GM23248 (cell line): Measurements from ENCODE around the gene HIVEP1. TPM values are rescaled to one million over a fixed set of nuclear protein-coding genes. Genes with fewer than 3 reads are reported as not detected.
"Not testable (repeated sequence)": the region's sequence is repeated elsewhere in the genome, so short reads cannot be mapped to it uniquely, and the experiment has no call there.

Experiments used
- DNase-seq: peaks from one replicate; pipeline ENCODE4 v3.0.0-alpha.2; 2015
- H2AFZ ChIP-seq: fragments of 200-600 bp; sonication (generic); 2 replicates; pipeline ENCODE4 v1.6.1; 2016; ENCODE audit warnings: antibody characterized with exemption
- H3F3A ChIP-seq: fragments of 200-600 bp; sonication (generic); 2 replicates; pipeline ENCODE4 v1.6.1; 2016; ENCODE audit warnings: mild to moderate bottlenecking, antibody characterized with exemption, mixed run types; ENCODE audit not compliant: insufficient read depth
- H3K27ac ChIP-seq: fragments of 200-600 bp; sonication (generic); 2 replicates; pipeline ENCODE4 v1.5.1; 2016; ENCODE audit warnings: mild to moderate bottlenecking
- H3K27me3 ChIP-seq: fragments of 200-600 bp; sonication (generic); replicated peaks from 2 replicates; pipeline ENCODE4 v1.6.1; 2016; ENCODE audit warnings: mild to moderate bottlenecking; ENCODE audit not compliant: insufficient read depth
- H3K36me3 ChIP-seq: fragments of 200-600 bp; sonication (generic); 2 replicates; pipeline ENCODE4 v1.6.1; 2016; ENCODE audit warnings: low read depth, mild to moderate bottlenecking
- H3K4me1 ChIP-seq: fragments of 200-600 bp; sonication (generic); 2 replicates; pipeline ENCODE4 v1.6.1; 2016; ENCODE audit warnings: mild to moderate bottlenecking; ENCODE audit not compliant: insufficient read depth
- H3K4me2 ChIP-seq: fragments of 200-600 bp; sonication (generic); one replicate; pipeline ENCODE4 v1.6.1; 2016; ENCODE audit warnings: mild to moderate bottlenecking; ENCODE audit not compliant: unreplicated experiment
- H3K4me3 ChIP-seq: fragments of 200-600 bp; sonication (generic); 2 replicates; pipeline ENCODE4 v1.5.1; 2016; ENCODE audit warnings: mild to moderate bottlenecking
- H3K79me2 ChIP-seq: fragments of 200-600 bp; sonication (generic); 2 replicates; pipeline ENCODE4 v1.6.1; 2016; ENCODE audit warnings: mild to moderate bottlenecking; ENCODE audit not compliant: insufficient read depth
- H3K9ac ChIP-seq: fragments of 200-600 bp; sonication (generic); 2 replicates; pipeline ENCODE4 v1.6.1; 2016; ENCODE audit warnings: mild to moderate bottlenecking
- H3K9me2 ChIP-seq: fragments of 200-600 bp; sonication (generic); 2 replicates; pipeline ENCODE4 v1.6.1; 2016; ENCODE audit warnings: mixed run types, mild to moderate bottlenecking, moderate library complexity; ENCODE audit not compliant: insufficient read depth
- H3K9me3 ChIP-seq: fragments of 200-600 bp; sonication (generic); one replicate; pipeline ENCODE4 v1.6.1; 2017; ENCODE audit warnings: low read depth
- H4K20me1 ChIP-seq: fragments of 200-600 bp; sonication (generic); 2 replicates; pipeline ENCODE4 v1.6.0; 2016; ENCODE audit not compliant: insufficient read depth
- EZH2 ChIP-seq: fragments of 200-600 bp; sonication (generic); IDR thresholded peaks from 2 replicates; pipeline ENCODE4 v1.6.1; 2018; ENCODE audit warnings: antibody characterized with exemption, mild to moderate bottlenecking; ENCODE audit not compliant: insufficient read depth, poor library complexity, severe bottlenecking
- EZH2phosphoT487 ChIP-seq: fragments of 200-600 bp; sonication (generic); IDR thresholded peaks from 2 replicates; pipeline ENCODE4 v1.6.1; 2018; ENCODE audit warnings: antibody characterized with exemption, moderate library complexity, mild to moderate bottlenecking, low read depth; ENCODE audit not compliant: insufficient read depth
- WGBS, 2 experiments: methylation state at CpG; one replicate each; pipeline ENCODE4 v1.1.6; 2015 to 2017; ENCODE audit warnings: low lambda C conversion rate in 2 of 2, low coverage in 1 of 2; ENCODE audit errors: missing lambda C conversion rate in 2 of 2; 5-methylcytosine and 5-hydroxymethylcytosine counted together
- in situ Hi-C: fragments of 300-500 bp; cut with MboI; formaldehyde crosslinking; loops from 2 replicates; pipeline ENCODE4 v1.15.0; 2020
- polyA plus RNA-seq: library from polyadenylated mRNA; unstranded; fragments of >200 nt; fragmentation: Nextera tagmentation; extraction: Ambion mirVana; gene quantifications from 2 replicates; pipeline ENCODE4 v1.2.1, GENCODE V29; 2016
- total RNA-seq: library from RNA; depleted of rRNA; stranded (reverse); fragments of >200 nt; shearing (Covaris generic); gene quantifications from 2 replicates; pipeline ENCODE4 v1.2.3, GENCODE V29; 2014

The HIVEP1 gene
- total and polyA plus RNA-seq, 2 experiments from 2014 or later: 3.3 to 7.1 TPM

- in situ Hi-C loops: no loop called here
- DNase-seq: no peak
- H2AFZ ChIP-seq: no peak overlapping the region
- H3K4me2 ChIP-seq: no peak overlapping the region
- H3K9ac ChIP-seq: no peak overlapping the region
- H3K9me2 ChIP-seq: no peaks in the 10 kb centered on the region
- H3K4me1 ChIP-seq: 0 out of 2 replicates have a peak, but pooled peaks cover 5% of the 10 kb centered on the region
- no peak overlapping the region for H3K27ac ChIP-seq
- no peaks in the 10 kb centered on the region for H4K20me1 ChIP-seq
- H3K36me3 ChIP-seq: no peaks in the 10 kb centered on the region
- H3K4me3 ChIP-seq: no peak overlapping the region
- H3K27me3 ChIP-seq: no peaks in the 10 kb centered on the region
- TF ChIP-seq EZH2phosphoT487 (no peak), EZH2 (no peak)
- WGBS, 2 experiments: 15 to 22% methylated on average over 2 of the region's 2 CpGs
- no peaks in the 10 kb centered on the region for H3K79me2 ChIP-seq
- no peaks in the 10 kb centered on the region for H3K9me3 ChIP-seq
- H3F3A ChIP-seq: no peaks in the 10 kb centered on the region
Observed at GRCh38 chr6:12172572-12172971, 160.5 kb downstream of the HIVEP1 start.

GRCh38 chr6:12173181-12173580, 161.1 kb downstream of the HIVEP1 start:
- Histone ChIP-seq H3K9ac (no peak overlapping the region), H3K4me1 (0 out of 2 replicates have a peak, but pooled peaks cover 5% of the 10 kb centered on the region)

GRCh38 chr6:12173661-12174060, 161.5 kb downstream of the HIVEP1 start:
- no peak overlapping the region for H3K9ac ChIP-seq
- H3K79me2 ChIP-seq: no peaks in the 10 kb centered on the region
- TF ChIP-seq EZH2 (no peak), EZH2phosphoT487 (no peak)
- DNase-seq: no peak
- WGBS, 2 experiments: 21 to 24% methylated on average over 2 of the region's 2 CpGs
- in situ Hi-C loops: no loop called here
- no peak overlapping the region for H3K4me3 ChIP-seq
- no peaks in the 10 kb centered on the region for H3K36me3 ChIP-seq
- no peak overlapping the region for H2AFZ ChIP-seq
- H3K27ac ChIP-seq: no peak overlapping the region
- 0 out of 2 replicates have a peak, but pooled peaks cover 5% of the 10 kb centered on the region for H3K4me1 ChIP-seq
- H4K20me1 ChIP-seq: no peaks in the 10 kb centered on the region
- H3K9me3 ChIP-seq: no peaks in the 10 kb centered on the region
- no peak overlapping the region for H3K4me2 ChIP-seq
- H3F3A ChIP-seq: no peaks in the 10 kb centered on the region
- no peaks in the 10 kb centered on the region for H3K27me3 ChIP-seq
- no peaks in the 10 kb centered on the region for H3K9me2 ChIP-seq

More at GRCh38 chr6:12173181-12173580, 161.1 kb downstream of the HIVEP1 start:
- H2AFZ ChIP-seq: no peak overlapping the region
- no peaks in the 10 kb centered on the region for H3K79me2 ChIP-seq
- H4K20me1 ChIP-seq: no peaks in the 10 kb centered on the region
- H3K9me3 ChIP-seq: no peaks in the 10 kb centered on the region
- H3F3A ChIP-seq: no peaks in the 10 kb centered on the region
- H3K27ac ChIP-seq: no peak overlapping the region
- no peak overlapping the region for H3K4me2 ChIP-seq
- H3K27me3 ChIP-seq: no peaks in the 10 kb centered on the region
- DNase-seq: no peak
- H3K9me2 ChIP-seq: no peaks in the 10 kb centered on the region
- TF ChIP-seq EZH2phosphoT487: no peak
- TF ChIP-seq EZH2: no peak
- 35% methylated on average over 5 of the region's 5 CpGs for WGBS, 2 experiments
- no peaks in the 10 kb centered on the region for H3K36me3 ChIP-seq
- H3K4me3 ChIP-seq: no peak overlapping the region
- in situ Hi-C loops: no loop called here

GRCh38 chr6:12174878-12175277, 162.8 kb downstream of the HIVEP1 start:
- Histone ChIP-seq H4K20me1 (no peaks in the 10 kb centered on the region), H3F3A (no peaks in the 10 kb centered on the region), H3K9ac (no peak overlapping the region), H3K79me2 (no peaks in the 10 kb centered on the region), H3K4me3 (no peak overlapping the region), H3K27me3 (no peaks in the 10 kb centered on the region), H2AFZ (no peak overlapping the region), H3K4me2 (no peak overlapping the region), H3K4me1 (0 out of 2 replicates have a peak, but pooled peaks cover 5% of the 10 kb centered on the region), H3K9me3 (no peaks in the 10 kb centered on the region), H3K36me3 (no peaks in the 10 kb centered on the region), H3K9me2 (no peaks in the 10 kb centered on the region), H3K27ac (no peak overlapping the region)
- WGBS, 2 experiments: 47 to 50% methylated on average over 2 of the region's 2 CpGs
- no peak for TF ChIP-seq EZH2phosphoT487
- no peak for TF ChIP-seq EZH2
- in situ Hi-C loops: no loop called here
- DNase-seq: peak; percentile 58

- no peak overlapping the region for H3K4me3 ChIP-seq
- no peaks in the 10 kb centered on the region for H3K9me2 ChIP-seq
- no peak for TF ChIP-seq EZH2phosphoT487
- no peak for TF ChIP-seq EZH2
- DNase-seq: no peak
- no peaks in the 10 kb centered on the region for H3K36me3 ChIP-seq
- H4K20me1 ChIP-seq: no peaks in the 10 kb centered on the region
- no peaks in the 10 kb centered on the region for H3K79me2 ChIP-seq
- no peaks in the 10 kb centered on the region for H3F3A ChIP-seq
- H3K9ac ChIP-seq: no peak overlapping the region
- in situ Hi-C loops: no loop called here
- no peak overlapping the region for H2AFZ ChIP-seq
- H3K4me1 ChIP-seq: 0 out of 2 replicates have a peak, but pooled peaks cover 5% of the 10 kb centered on the region
- H3K9me3 ChIP-seq: no peaks in the 10 kb centered on the region
- WGBS, 2 experiments: 97 to 100% methylated on average over 8 of the region's 8 CpGs
- no peak overlapping the region for H3K4me2 ChIP-seq
- no peaks in the 10 kb centered on the region for H3K27me3 ChIP-seq
- no peak overlapping the region for H3K27ac ChIP-seq
Observed at GRCh38 chr6:12175626-12176025, 163.5 kb downstream of the HIVEP1 start.

GRCh38 chr6:12176782-12177181, 164.7 kb downstream of the HIVEP1 start:
- 63 to 64% methylated on average over 3 of the region's 3 CpGs for WGBS, 2 experiments
- H3K9me3 ChIP-seq, H3K79me2 ChIP-seq, H3K4me1 ChIP-seq, H3K9ac ChIP-seq, H3K4me2 ChIP-seq, H3K36me3 ChIP-seq, H3F3A ChIP-seq, H3K9me2 ChIP-seq, H3K27me3 ChIP-seq, in situ Hi-C loops, H3K27ac ChIP-seq, H2AFZ ChIP-seq, DNase-seq, H4K20me1 ChIP-seq, H3K4me3 ChIP-seq: not testable (repeated sequence)
